Measurements from ENCODE around the gene CAMK2B. TPM values are rescaled to one million over a fixed set of nuclear protein-coding genes. Genes with fewer than 3 reads are reported as not detected.

The CAMK2B gene
- total and polyA plus RNA-seq, 4 experiments from 2014 or later = not detected

Other genes starting within 250 kb of the CAMK2B start
- gene POLM, start 243.1 kb downstream of the CAMK2B start, total RNA-seq = 10 to 100 TPM; 64.8 to 67.2 TPM
- gene POLM, start 243.1 kb downstream of the CAMK2B start, polyA plus RNA-seq = 10 to 100 TPM in 1 of 2 donors, 1 to 10 TPM in 1; 8.0 to 18.2 TPM
- 1 to 10 TPM; 7.8 TPM for gene AEBP1, start 221.2 kb downstream of the CAMK2B start, total RNA-seq
- 1 to 10 TPM in 1 of 2 donors, under 1 TPM in 1; 0.20 to 2.3 TPM for gene AEBP1, start 221.2 kb downstream of the CAMK2B start, polyA plus RNA-seq
- gene POLD2, start 202.0 kb downstream of the CAMK2B start, total RNA-seq = 10 to 100 TPM; 48.7 to 61.0 TPM
- gene POLD2, start 202.0 kb downstream of the CAMK2B start, polyA plus RNA-seq = 10 to 100 TPM; 89.4 to 94.4 TPM
- gene MYL7, start 184.3 kb downstream of the CAMK2B start, total RNA-seq = not detected
- gene MYL7, start 184.3 kb downstream of the CAMK2B start, polyA plus RNA-seq = not detected
- under 1 TPM in 1 of 2 experiments, not detected in 1; 0.33 TPM for gene GCK, start 136.2 kb downstream of the CAMK2B start, total RNA-seq
- under 1 TPM in 1 of 2 donors, not detected in 1; 0.38 TPM for gene GCK, start 136.2 kb downstream of the CAMK2B start, polyA plus RNA-seq
- 10 to 100 TPM; 62.7 to 63.2 TPM for gene YKT6, start 124.6 kb downstream of the CAMK2B start, total RNA-seq
- 10 to 100 TPM; 41.6 to 42.5 TPM for gene YKT6, start 124.6 kb downstream of the CAMK2B start, polyA plus RNA-seq
- gene NUDCD3, start 165.1 kb upstream of the CAMK2B start, total RNA-seq = 100 to 1,000 TPM; 100 to 108 TPM
- gene NUDCD3, start 165.1 kb upstream of the CAMK2B start, polyA plus RNA-seq = 10 to 100 TPM; 55.2 to 61.8 TPM
- under 1 TPM; 0.19 to 0.23 TPM for gene NPC1L1, start 215.7 kb upstream of the CAMK2B start, total RNA-seq
- gene NPC1L1, start 215.7 kb upstream of the CAMK2B start, polyA plus RNA-seq = not detected
- 100 to 1,000 TPM; 109 to 114 TPM for gene DDX56, start 248.3 kb upstream of the CAMK2B start, total RNA-seq
- gene DDX56, start 248.3 kb upstream of the CAMK2B start, polyA plus RNA-seq = 10 to 100 TPM; 48.9 to 50.5 TPM

Measured in CD4-positive, alpha-beta memory T cell (primary cell).